GM12878 (cell line): ENCODE results near the gene TRIM40. TPM values are rescaled to one million over a fixed set of nuclear protein-coding genes. Genes with fewer than 3 reads are reported as not detected.

Experiments used
- BCL3 ChIP-seq: IDR thresholded peaks from 2 replicates; pipeline ENCODE4 v1.6.1; 2011; ENCODE audit warnings: borderline replicate concordance, low read depth, mild to moderate bottlenecking, moderate library complexity, low read length; ENCODE audit not compliant: insufficient read depth, poor library complexity, severe bottlenecking
- DPF2 ChIP-seq: fragments of 450-650 bp; IDR thresholded peaks from 2 replicates; pipeline ENCODE4 v1.6.1; 2017; ENCODE audit warnings: mild to moderate bottlenecking
- ELK1 ChIP-seq: IDR thresholded peaks from 2 replicates; pipeline ENCODE4 v1.6.1; 2012; ENCODE audit warnings: low read depth, low read length, improper control_type of control experiment
- IKZF2 ChIP-seq, 2 experiments: fragments of 450-650 bp; IDR thresholded peaks; 2 replicates each; pipeline ENCODE4 v1.6.1; 2017; ENCODE audit warnings: mild to moderate bottlenecking in 2 of 2, moderate library complexity in 2 of 2
- IRF3 ChIP-seq: fragments of 450-650 bp; IDR thresholded peaks from 2 replicates; pipeline ENCODE4 v1.6.1; 2014; ENCODE audit warnings: mild to moderate bottlenecking
- KAT2A ChIP-seq: conservative IDR thresholded peaks from 2 replicates; pipeline ENCODE4 v1.6.1; 2011; ENCODE audit warnings: low read depth, low read length; ENCODE audit not compliant: control insufficient read depth
- KLF5 ChIP-seq: fragments of 450-650 bp; IDR thresholded peaks from 2 replicates; pipeline ENCODE4 v1.6.1; 2014; ENCODE audit warnings: mild to moderate bottlenecking; ENCODE audit not compliant: partially characterized antibody
- MTA3 ChIP-seq: IDR thresholded peaks from 2 replicates; pipeline ENCODE4 v1.6.1; 2012; ENCODE audit warnings: low read length, inconsistent platforms, borderline replicate concordance
- NFYA ChIP-seq: IDR thresholded peaks from 2 replicates; pipeline ENCODE4 v1.6.1; 2011; ENCODE audit warnings: low read depth, mild to moderate bottlenecking, low read length, improper control_type of control experiment, borderline replicate concordance
- NR2C1 ChIP-seq: fragments of 450-650 bp; IDR thresholded peaks from 2 replicates; pipeline ENCODE4 v1.6.1; 2017; ENCODE audit warnings: antibody characterized with exemption, mild to moderate bottlenecking, moderate library complexity
- PAX5 ChIP-seq: IDR thresholded peaks from 2 replicates; pipeline ENCODE4 v1.6.1; 2011; ENCODE audit warnings: low read depth, low read length, borderline replicate concordance
- POU2F2 ChIP-seq: IDR thresholded peaks from 3 replicates; pipeline ENCODE4 v1.6.1; 2011; ENCODE audit warnings: low read depth, mild to moderate bottlenecking, low read length, borderline replicate concordance
- PRDM15 ChIP-seq: fragments of 450-650 bp; formaldehyde crosslinking; IDR thresholded peaks from 2 replicates; pipeline ENCODE4 v1.4.0; 2020; ENCODE audit warnings: mild to moderate bottlenecking, moderate library complexity
- SMARCA5 ChIP-seq: fragments of 450-650 bp; IDR thresholded peaks from 2 replicates; pipeline ENCODE4 v1.6.1; 2017; ENCODE audit warnings: mild to moderate bottlenecking
- SREBF2 ChIP-seq: IDR thresholded peaks from 2 replicates; pipeline ENCODE4 v1.6.1; 2012; ENCODE audit warnings: mild to moderate bottlenecking, low read length
- SRF ChIP-seq, 2 experiments: IDR thresholded peaks; 2 replicates each; pipeline ENCODE4 v1.6.1; 2011; ENCODE audit warnings: low read depth in 2 of 2, low read length in 2 of 2, mild to moderate bottlenecking in 1 of 2, moderate library complexity in 1 of 2
- SUZ12 ChIP-seq: fragments of 200-600 bp; sonication (generic); IDR thresholded peaks from one replicate; pipeline ENCODE4 v1.6.1; 2018; ENCODE audit warnings: antibody characterized with exemption, mild to moderate bottlenecking; ENCODE audit not compliant: unreplicated experiment
- TCF7 ChIP-seq: IDR thresholded peaks from 2 replicates; pipeline ENCODE4 v1.6.1; 2014; ENCODE audit warnings: antibody characterized with exemption, borderline replicate concordance
- ZBTB33 ChIP-seq: fragments of 450-650 bp; IDR thresholded peaks from 2 replicates; pipeline ENCODE4 v1.6.1; 2017; ENCODE audit warnings: mild to moderate bottlenecking
- ZNF207 ChIP-seq: fragments of 450-650 bp; IDR thresholded peaks from 2 replicates; pipeline ENCODE4 v1.6.1; 2014; ENCODE audit warnings: antibody characterized with exemption, mild to moderate bottlenecking, borderline replicate concordance
- ZNF217 ChIP-seq: fragments of 450-650 bp; IDR thresholded peaks from 2 replicates; pipeline ENCODE4 v1.6.1; 2017; ENCODE audit warnings: antibody characterized with exemption, mild to moderate bottlenecking
- polyA plus RNA-seq, 11 experiments: library from polyadenylated mRNA; depleted of rRNA in 4 of 11; unstranded in 6 of 11; stranded (reverse) in 5 of 11; fragments of >200 nt; fragmentation: Nextera tagmentation in 4 of 11; fragmentation: Illumina TruSeq in 1 of 11; extraction: Ambion mirVana in 4 of 11; extraction: Trizol in 1 of 11; gene quantifications; 1 replicate in 1 of 11; 2 replicates in 10 of 11; pipeline versions ENCODE4 v1.2.1 to v1.2.3, GENCODE V29; 2011 to 2016; ENCODE audit warnings: inconsistent platforms in 2 of 11, missing spikeins in 2 of 11, low read depth in 1 of 11
- total RNA-seq, 4 experiments: library from RNA; depleted of rRNA in 3 of 4; stranded (reverse); fragments of >200 nt in 3 of 4; fragmentation: Illumina TruSeq in 1 of 4; extraction: Trizol in 1 of 4; gene quantifications; 2 replicates each; pipeline versions ENCODE4 v1.2.1 to v1.2.3, GENCODE V29; 2013 to 2021

Gene TRIM40
- total and polyA plus RNA-seq, 10 of the 15 experiments (the other 5 are each of a cell fraction or from before 2014, with no cell fraction given) = not detected

- no peak for TF ChIP-seq ZBTB33
- TF ChIP-seq SUZ12 = no peak
- no peak for TF ChIP-seq SREBF2
- TF ChIP-seq SRF (IDR thresholded peaks at IDR 0.05; ENCODE audit: low read depth in 2 of 2, low read length in 2 of 2) = no peak
- TF ChIP-seq TCF7 = no peak
- no peak for TF ChIP-seq MTA3
- no peak for TF ChIP-seq ELK1
- no peak for TF ChIP-seq PAX5
- TF ChIP-seq KLF5 = no peak
- peak; percentile 88; the same call in 1 of the 2 replicates for TF ChIP-seq SMARCA5
- TF ChIP-seq ZNF207 = no peak
- TF ChIP-seq PRDM15 (CRISPR knock-in tag) = no peak
- TF ChIP-seq BCL3 = no peak
- no peak for TF ChIP-seq KAT2A
- TF ChIP-seq NFYA = no peak
- peak in 1 of 2 experiments; percentile 12; a peak in 1 of 4 replicates for TF ChIP-seq IKZF2 (IDR thresholded peaks at IDR 0.05)
- TF ChIP-seq DPF2 = no peak
- no peak for TF ChIP-seq POU2F2
- peak; percentile 33; the same call in 1 of the 2 replicates for TF ChIP-seq IRF3
- no peak for TF ChIP-seq NR2C1
- TF ChIP-seq ZNF217 = no peak
These were observed 32.7 kb upstream of the TRIM40 start (continued) for GRCh38 chr6:30102970-30103871.
